ENCODE measurements around the gene SKIC3. TPM values are rescaled to one million over a fixed set of nuclear protein-coding genes. Genes with fewer than 3 reads are reported as not detected.

Gene SKIC3
- polyA plus RNA-seq, 1 donor, result 76.2 TPM

- no peaks in the 10 kb centered on the region for H3K9me3 ChIP-seq (ENCODE audit: control insufficient read depth, low read depth, low read length)
- no peaks in the 10 kb centered on the region for H3K27me3 ChIP-seq (ENCODE audit: control insufficient read depth, insufficient read depth, low read length)
- no peaks in the 10 kb centered on the region for H3K4me1 ChIP-seq (ENCODE audit: control insufficient read depth, insufficient read depth, low read length)
- H3K4me3 ChIP-seq (ENCODE audit: low read length), result no peak overlapping the region
- WGBS (ENCODE audit: insufficient coverage, low lambda C conversion rate), result 100% methylated on average over 1 of the region's 2 CpGs
- no peak overlapping the region for H3K27ac ChIP-seq (ENCODE audit: low read length)
- DNase-seq, result no peak
- H3K36me3 ChIP-seq (ENCODE audit: control insufficient read depth, insufficient read depth, low read length), result peaks cover 47% of the 10 kb centered on the region
Measured at GRCh38 chr5:95533106-95533505, 21.7 kb downstream of the SKIC3 start.

GRCh38 chr5:95532415-95532814, 22.4 kb downstream of the SKIC3 start:
- peaks cover 49% of the 10 kb centered on the region for H3K36me3 ChIP-seq (ENCODE audit: control insufficient read depth, insufficient read depth, low read length)

GRCh38 chr5:95531491-95531890, 23.3 kb downstream of the SKIC3 start:
- Histone ChIP-seq H3K27me3 (ENCODE audit: control insufficient read depth, insufficient read depth, low read length) (no peaks in the 10 kb centered on the region), H3K27ac (ENCODE audit: low read length) (no peak overlapping the region), H3K4me1 (ENCODE audit: control insufficient read depth, insufficient read depth, low read length) (no peaks in the 10 kb centered on the region), H3K4me3 (ENCODE audit: low read length) (no peak overlapping the region), H3K36me3 (ENCODE audit: control insufficient read depth, insufficient read depth, low read length) (peaks cover 52% of the 10 kb centered on the region), H3K9me3 (ENCODE audit: control insufficient read depth, low read depth, low read length) (no peaks in the 10 kb centered on the region)
- no peak for DNase-seq

More at GRCh38 chr5:95532415-95532814, 22.4 kb downstream of the SKIC3 start:
- Histone ChIP-seq H3K9me3 (ENCODE audit: control insufficient read depth, low read depth, low read length) (no peaks in the 10 kb centered on the region), H3K4me3 (ENCODE audit: low read length) (no peak overlapping the region), H3K27me3 (ENCODE audit: control insufficient read depth, insufficient read depth, low read length) (no peaks in the 10 kb centered on the region), H3K4me1 (ENCODE audit: control insufficient read depth, insufficient read depth, low read length) (no peaks in the 10 kb centered on the region), H3K27ac (ENCODE audit: low read length) (no peak overlapping the region)
- WGBS (ENCODE audit: insufficient coverage, low lambda C conversion rate), result 86% methylated on average over 1 of the region's 2 CpGs
- DNase-seq, result no peak

GRCh38 chr5:95530416-95530815, 24.4 kb downstream of the SKIC3 start:
- Histone ChIP-seq H3K9me3 (ENCODE audit: control insufficient read depth, low read depth, low read length) (no peaks in the 10 kb centered on the region), H3K36me3 (ENCODE audit: control insufficient read depth, insufficient read depth, low read length) (peaks cover 49% of the 10 kb centered on the region), H3K4me1 (ENCODE audit: control insufficient read depth, insufficient read depth, low read length) (no peaks in the 10 kb centered on the region), H3K27ac (ENCODE audit: low read length) (no peak overlapping the region), H3K27me3 (ENCODE audit: control insufficient read depth, insufficient read depth, low read length) (no peaks in the 10 kb centered on the region), H3K4me3 (ENCODE audit: low read length) (no peak overlapping the region)
- DNase-seq, result no peak
- no CpG with 5 or more reads among the region's 2 CpGs for WGBS (ENCODE audit: insufficient coverage, low lambda C conversion rate)

- Histone ChIP-seq H3K9me3 (ENCODE audit: control insufficient read depth, low read depth, low read length) (no peaks in the 10 kb centered on the region), H3K36me3 (ENCODE audit: control insufficient read depth, insufficient read depth, low read length) (peaks cover 46% of the 10 kb centered on the region), H3K27ac (ENCODE audit: low read length) (no peak overlapping the region), H3K4me3 (ENCODE audit: low read length) (no peak overlapping the region), H3K4me1 (ENCODE audit: control insufficient read depth, insufficient read depth, low read length) (no peaks in the 10 kb centered on the region), H3K27me3 (ENCODE audit: control insufficient read depth, insufficient read depth, low read length) (no peaks in the 10 kb centered on the region)
- no peak for DNase-seq
Measured at GRCh38 chr5:95528565-95528964, 26.2 kb downstream of the SKIC3 start.

- no peaks in the 10 kb centered on the region for H3K27me3 ChIP-seq (ENCODE audit: control insufficient read depth, insufficient read depth, low read length)
- H3K9me3 ChIP-seq (ENCODE audit: control insufficient read depth, low read depth, low read length), result no peaks in the 10 kb centered on the region
- peaks cover 59% of the 10 kb centered on the region for H3K36me3 ChIP-seq (ENCODE audit: control insufficient read depth, insufficient read depth, low read length)
- H3K4me3 ChIP-seq (ENCODE audit: low read length), result no peak overlapping the region
- DNase-seq, result no peak
- 89% methylated on average over 1 of the region's 2 CpGs for WGBS (ENCODE audit: insufficient coverage, low lambda C conversion rate)
- no peaks in the 10 kb centered on the region for H3K4me1 ChIP-seq (ENCODE audit: control insufficient read depth, insufficient read depth, low read length)
- H3K27ac ChIP-seq (ENCODE audit: low read length), result no peak overlapping the region
Measured at GRCh38 chr5:95526871-95527270, 27.9 kb downstream of the SKIC3 start.

GRCh38 chr5:95524423-95524822, 30.4 kb downstream of the SKIC3 start:
- WGBS (ENCODE audit: insufficient coverage, low lambda C conversion rate), result 70% methylated on average over 1 of the region's 2 CpGs

GRCh38 chr5:95520206-95520605, 34.6 kb downstream of the SKIC3 start:
- peaks cover 43% of the 10 kb centered on the region for H3K36me3 ChIP-seq (ENCODE audit: control insufficient read depth, insufficient read depth, low read length)

More at GRCh38 chr5:95524423-95524822, 30.4 kb downstream of the SKIC3 start:
- H3K4me3 ChIP-seq (ENCODE audit: low read length), result no peak overlapping the region
- H3K4me1 ChIP-seq (ENCODE audit: control insufficient read depth, insufficient read depth, low read length), result no peaks in the 10 kb centered on the region
- H3K27me3 ChIP-seq (ENCODE audit: control insufficient read depth, insufficient read depth, low read length), result no peaks in the 10 kb centered on the region
- H3K36me3 ChIP-seq (ENCODE audit: control insufficient read depth, insufficient read depth, low read length), result peaks cover 53% of the 10 kb centered on the region
- H3K9me3 ChIP-seq (ENCODE audit: control insufficient read depth, low read depth, low read length), result no peaks in the 10 kb centered on the region
- peak in 1 of 2 donors; percentile 3 for DNase-seq
- no peak overlapping the region for H3K27ac ChIP-seq (ENCODE audit: low read length)

GRCh38 chr5:95519681-95520080, 35.1 kb downstream of the SKIC3 start:
- no peak for DNase-seq
- H3K4me1 ChIP-seq (ENCODE audit: control insufficient read depth, insufficient read depth, low read length), result no peaks in the 10 kb centered on the region
- 100% methylated on average over 1 of the region's 1 CpG for WGBS (ENCODE audit: insufficient coverage, low lambda C conversion rate)
- no peaks in the 10 kb centered on the region for H3K9me3 ChIP-seq (ENCODE audit: control insufficient read depth, low read depth, low read length)
- no peak overlapping the region for H3K27ac ChIP-seq (ENCODE audit: low read length)
- H3K27me3 ChIP-seq (ENCODE audit: control insufficient read depth, insufficient read depth, low read length), result no peaks in the 10 kb centered on the region
- no peak overlapping the region for H3K4me3 ChIP-seq (ENCODE audit: low read length)
- H3K36me3 ChIP-seq (ENCODE audit: control insufficient read depth, insufficient read depth, low read length), result peaks cover 45% of the 10 kb centered on the region

More at GRCh38 chr5:95520206-95520605, 34.6 kb downstream of the SKIC3 start:
- H3K9me3 ChIP-seq (ENCODE audit: control insufficient read depth, low read depth, low read length), result no peaks in the 10 kb centered on the region
- no peak for DNase-seq
- no peaks in the 10 kb centered on the region for H3K27me3 ChIP-seq (ENCODE audit: control insufficient read depth, insufficient read depth, low read length)
- no peak overlapping the region for H3K27ac ChIP-seq (ENCODE audit: low read length)
- no peak overlapping the region for H3K4me3 ChIP-seq (ENCODE audit: low read length)
- no CpG with 5 or more reads among the region's 1 CpG for WGBS (ENCODE audit: insufficient coverage, low lambda C conversion rate)
- H3K4me1 ChIP-seq (ENCODE audit: control insufficient read depth, insufficient read depth, low read length), result no peaks in the 10 kb centered on the region

- DNase-seq, result no peak
- Histone ChIP-seq H3K27me3 (ENCODE audit: control insufficient read depth, insufficient read depth, low read length) (no peaks in the 10 kb centered on the region), H3K36me3 (ENCODE audit: control insufficient read depth, insufficient read depth, low read length) (peaks cover 46% of the 10 kb centered on the region), H3K9me3 (ENCODE audit: control insufficient read depth, low read depth, low read length) (no peaks in the 10 kb centered on the region), H3K4me3 (ENCODE audit: low read length) (no peak overlapping the region), H3K27ac (ENCODE audit: low read length) (no peak overlapping the region), H3K4me1 (ENCODE audit: control insufficient read depth, insufficient read depth, low read length) (no peaks in the 10 kb centered on the region)
- 100% methylated on average over 1 of the region's 1 CpG for WGBS (ENCODE audit: insufficient coverage, low lambda C conversion rate)
Measured at GRCh38 chr5:95519151-95519550, 35.6 kb downstream of the SKIC3 start.

GRCh38 chr5:95518417-95518816, 36.4 kb downstream of the SKIC3 start:
- H3K27ac ChIP-seq (ENCODE audit: low read length), result no peak overlapping the region
- WGBS (ENCODE audit: insufficient coverage, low lambda C conversion rate), result 100% methylated on average over 1 of the region's 2 CpGs
- no peak overlapping the region for H3K4me3 ChIP-seq (ENCODE audit: low read length)
- H3K27me3 ChIP-seq (ENCODE audit: control insufficient read depth, insufficient read depth, low read length), result no peaks in the 10 kb centered on the region
- no peaks in the 10 kb centered on the region for H3K4me1 ChIP-seq (ENCODE audit: control insufficient read depth, insufficient read depth, low read length)
- H3K9me3 ChIP-seq (ENCODE audit: control insufficient read depth, low read depth, low read length), result no peaks in the 10 kb centered on the region
- DNase-seq, result no peak
- H3K36me3 ChIP-seq (ENCODE audit: control insufficient read depth, insufficient read depth, low read length), result peaks cover 51% of the 10 kb centered on the region

Measured in large intestine (tissue), 3 donors.